Muscle layer of colon (tissue), 2 donors: ENCODE data around the gene AFAP1.

Source experiments
- H3K27ac ChIP-seq: one replicate; pipeline ENCODE4 v1.7.0; 2013; ENCODE audit warnings: low read depth, mild to moderate bottlenecking, low read length, moderate library complexity
- H3K27me3 ChIP-seq, 2 donors: one replicate each; pipeline ENCODE4 v1.7.0; 2013; ENCODE audit warnings: low read length in 2 of 2, mild to moderate bottlenecking in 2 of 2; ENCODE audit not compliant: insufficient read depth in 2 of 2, control insufficient read depth in 1 of 2
- H3K36me3 ChIP-seq: one replicate; pipeline ENCODE4 v1.7.0; 2013; ENCODE audit warnings: mild to moderate bottlenecking, low read length; ENCODE audit not compliant: insufficient read depth
- H3K4me1 ChIP-seq: one replicate; pipeline ENCODE4 v1.7.0; 2013; ENCODE audit warnings: mild to moderate bottlenecking, low read length; ENCODE audit not compliant: insufficient read depth
- H3K4me3 ChIP-seq, 2 donors: one replicate each; pipeline ENCODE4 v1.7.0; 2013; ENCODE audit warnings: low read length in 2 of 2, low read depth in 1 of 2, mild to moderate bottlenecking in 1 of 2, moderate library complexity in 1 of 2
- H3K9ac ChIP-seq: one replicate; pipeline ENCODE4 v1.7.0; 2013; ENCODE audit warnings: low read length
- H3K9me3 ChIP-seq: one replicate; pipeline ENCODE4 v1.7.0; 2013; ENCODE audit warnings: mild to moderate bottlenecking, low read length
- donor health status: abdominal sarcoma.
- donor health status: Adenocarcinoma of cecum.

The AFAP1 gene

GRCh38 chr4:7880683-7881082, 59.0 kb downstream of the AFAP1 start:
- peak overlapping the region; percentile 2 for H3K27ac ChIP-seq
- H3K4me3 ChIP-seq: no peak overlapping the region
- H3K9ac ChIP-seq: no peak overlapping the region
- no peaks in the 10 kb centered on the region for H3K27me3 ChIP-seq
- H3K4me1 ChIP-seq: peaks cover 59% of the 10 kb centered on the region
- H3K9me3 ChIP-seq: no peaks in the 10 kb centered on the region
- H3K36me3 ChIP-seq: no peaks in the 10 kb centered on the region

- H3K27ac ChIP-seq: peak overlapping the region; percentile 30
- no peaks in the 10 kb centered on the region for H3K27me3 ChIP-seq
- no peaks in the 10 kb centered on the region for H3K9me3 ChIP-seq
- no peak overlapping the region for H3K4me3 ChIP-seq
- no peak overlapping the region for H3K9ac ChIP-seq
- H3K36me3 ChIP-seq: no peaks in the 10 kb centered on the region
- H3K4me1 ChIP-seq: peaks cover 51% of the 10 kb centered on the region
These were observed 60.5 kb downstream of the AFAP1 start for GRCh38 chr4:7879127-7879526.

- no peak overlapping the region for H3K9ac ChIP-seq
- H3K36me3 ChIP-seq: no peaks in the 10 kb centered on the region
- peak overlapping the region in 1 of 2 donors; percentile 3 for H3K4me3 ChIP-seq
- peak overlapping the region; percentile 17 for H3K27ac ChIP-seq
- peaks cover 56% of the 10 kb centered on the region for H3K4me1 ChIP-seq
- H3K27me3 ChIP-seq: no peaks in the 10 kb centered on the region
- no peaks in the 10 kb centered on the region for H3K9me3 ChIP-seq
These were observed 61.3 kb downstream of the AFAP1 start for GRCh38 chr4:7878323-7878722.

GRCh38 chr4:7877176-7877575, 62.5 kb downstream of the AFAP1 start:
- H3K9ac ChIP-seq: peak overlapping the region; percentile 8

GRCh38 chr4:7876201-7876875, 63.3 kb downstream of the AFAP1 start:
- Histone ChIP-seq H3K4me3 (peak overlapping the region in 1 of 2 donors; percentile 43), H3K9me3 (no peaks in the 10 kb centered on the region), H3K27ac (peak overlapping the region; percentile 17), H3K36me3 (peaks cover 2% of the 10 kb centered on the region), H3K27me3 (no peaks in the 10 kb centered on the region), H3K9ac (peak overlapping the region; percentile 8), H3K4me1 (peaks cover 69% of the 10 kb centered on the region)

More at GRCh38 chr4:7877176-7877575, 62.5 kb downstream of the AFAP1 start:
- Histone ChIP-seq H3K4me1 (peaks cover 61% of the 10 kb centered on the region), H3K4me3 (no peak overlapping the region), H3K27ac (peak overlapping the region; percentile 17), H3K36me3 (no peaks in the 10 kb centered on the region), H3K9me3 (no peaks in the 10 kb centered on the region), H3K27me3 (no peaks in the 10 kb centered on the region)

GRCh38 chr4:7874838-7875237, 64.8 kb downstream of the AFAP1 start:
- peaks cover 67% of the 10 kb centered on the region for H3K4me1 ChIP-seq
- H3K36me3 ChIP-seq: peaks cover 16% of the 10 kb centered on the region
- H3K9ac ChIP-seq: no peak overlapping the region
- H3K27me3 ChIP-seq: no peaks in the 10 kb centered on the region
- no peaks in the 10 kb centered on the region for H3K9me3 ChIP-seq
- no peak overlapping the region for H3K4me3 ChIP-seq
- H3K27ac ChIP-seq: no peak overlapping the region

- peaks cover 58% of the 10 kb centered on the region for H3K4me1 ChIP-seq
- no peak overlapping the region for H3K9ac ChIP-seq
- no peak overlapping the region for H3K4me3 ChIP-seq
- peaks cover 16% of the 10 kb centered on the region for H3K36me3 ChIP-seq
- H3K27ac ChIP-seq: no peak overlapping the region
- H3K27me3 ChIP-seq: no peaks in the 10 kb centered on the region
- H3K9me3 ChIP-seq: no peaks in the 10 kb centered on the region
These were observed 65.8 kb downstream of the AFAP1 start for GRCh38 chr4:7873881-7874280.

- peak overlapping the region; percentile 63 for H3K27ac ChIP-seq
- no peaks in the 10 kb centered on the region for H3K27me3 ChIP-seq
- no peaks in the 10 kb centered on the region for H3K9me3 ChIP-seq
- peaks cover 28% of the 10 kb centered on the region for H3K36me3 ChIP-seq
- no peak overlapping the region for H3K4me3 ChIP-seq
- peaks cover 42% of the 10 kb centered on the region for H3K4me1 ChIP-seq
- no peak overlapping the region for H3K9ac ChIP-seq
These were observed 67.3 kb downstream of the AFAP1 start for GRCh38 chr4:7872264-7872771.

GRCh38 chr4:7871356-7871755, 68.3 kb downstream of the AFAP1 start:
- no peaks in the 10 kb centered on the region for H3K27me3 ChIP-seq
- H3K4me1 ChIP-seq: peaks cover 32% of the 10 kb centered on the region
- peaks cover 30% of the 10 kb centered on the region for H3K36me3 ChIP-seq
- H3K27ac ChIP-seq: peak overlapping the region; percentile 63
- H3K4me3 ChIP-seq: no peak overlapping the region
- H3K9me3 ChIP-seq: no peaks in the 10 kb centered on the region
- no peak overlapping the region for H3K9ac ChIP-seq

GRCh38 chr4:7868892-7869471, 70.7 kb downstream of the AFAP1 start:
- H3K4me3 ChIP-seq: no peak overlapping the region
- no peak overlapping the region for H3K9ac ChIP-seq
- peaks cover 37% of the 10 kb centered on the region for H3K36me3 ChIP-seq
- H3K4me1 ChIP-seq: peaks cover 24% of the 10 kb centered on the region
- H3K27me3 ChIP-seq: no peaks in the 10 kb centered on the region
- no peak overlapping the region for H3K27ac ChIP-seq
- H3K9me3 ChIP-seq: no peaks in the 10 kb centered on the region

- no peak overlapping the region for H3K27ac ChIP-seq
- H3K9me3 ChIP-seq: no peaks in the 10 kb centered on the region
- no peak overlapping the region for H3K9ac ChIP-seq
- H3K4me3 ChIP-seq: no peak overlapping the region
- peaks cover 37% of the 10 kb centered on the region for H3K36me3 ChIP-seq
- H3K4me1 ChIP-seq: peaks cover 20% of the 10 kb centered on the region
- H3K27me3 ChIP-seq: no peaks in the 10 kb centered on the region
These were observed 71.3 kb downstream of the AFAP1 start for GRCh38 chr4:7868436-7868775.
